Ramos (cell line): ENCODE data around the gene C1orf226.
"Not testable (repeated sequence)": the region's sequence is repeated elsewhere in the genome, so short reads cannot be mapped to it uniquely, and the experiment has no call there.

Experiments used
- in situ Hi-C: fragments of 300-500 bp; cut with MboI; formaldehyde crosslinking; loops from one replicate; pipeline ENCODE4 v1.14.3; 2022; ENCODE audit warnings: low sequenced_read_pairs; ENCODE audit not compliant: unreplicated experiment

C1orf226 gene

DNA sequence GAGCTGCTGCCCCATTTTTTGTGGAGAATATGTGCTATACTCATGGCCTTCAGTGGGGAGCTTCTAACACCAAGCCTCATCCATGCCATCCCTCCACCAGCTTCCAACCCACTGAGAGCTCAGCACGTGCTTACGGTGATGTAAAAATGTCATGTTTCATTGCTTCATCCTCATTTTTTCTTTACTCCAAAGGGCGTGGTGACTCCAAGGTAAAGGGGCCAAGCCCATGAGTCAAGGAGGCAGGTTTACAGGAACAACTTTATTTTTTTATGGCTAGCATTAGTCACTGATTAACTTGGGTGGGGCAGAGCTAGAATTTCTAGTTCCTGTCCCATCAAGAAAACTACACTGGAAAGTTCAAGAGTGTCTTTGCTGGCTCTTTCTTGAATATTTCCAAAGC is at the start of gene C1orf226:
C1orf226 (plus strand) TSS at position 346 of the 400 bp plus-strand sequence. CDS start 174 bp downstream, outside the sequence.
- in situ Hi-C loops: no loop called here

- in situ Hi-C loops: no loop called here
Observed at GRCh38 chr1:162333991-162334390, 47.5 kb upstream of the C1orf226 start.

DNA sequence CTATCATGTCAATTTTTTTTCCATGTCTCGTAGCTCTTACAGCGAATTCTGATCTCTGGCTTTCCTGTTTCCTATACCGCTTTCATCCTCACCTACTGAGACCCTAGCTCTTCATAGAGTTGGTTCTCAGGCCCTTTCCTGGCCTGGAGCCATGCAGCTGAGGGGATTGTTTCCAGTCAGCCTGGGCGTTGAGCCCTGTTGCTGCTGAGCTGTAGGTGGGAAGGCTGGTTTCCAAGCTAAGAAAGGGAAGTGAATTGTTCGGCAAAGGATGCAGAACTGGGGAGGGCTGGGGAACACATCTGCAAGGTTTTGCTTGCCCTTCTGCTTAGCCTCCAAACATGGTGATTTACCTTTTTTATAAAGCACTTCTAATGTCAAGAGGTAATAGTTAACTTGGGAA is 46.4 kb upstream of the C1orf226 start:
- in situ Hi-C loops: no loop called here

GRCh38 chr1:162336621-162337285 is 44.8 kb upstream of the C1orf226 start:
- in situ Hi-C loops: no loop called here

GRCh38 chr1:162342452-162342983 is 39.0 kb upstream of the C1orf226 start:
- in situ Hi-C loops: no loop called here

- in situ Hi-C loops: no loop called here
Observed at GRCh38 chr1:162343470-162343869, 38.1 kb upstream of the C1orf226 start.

DNA sequence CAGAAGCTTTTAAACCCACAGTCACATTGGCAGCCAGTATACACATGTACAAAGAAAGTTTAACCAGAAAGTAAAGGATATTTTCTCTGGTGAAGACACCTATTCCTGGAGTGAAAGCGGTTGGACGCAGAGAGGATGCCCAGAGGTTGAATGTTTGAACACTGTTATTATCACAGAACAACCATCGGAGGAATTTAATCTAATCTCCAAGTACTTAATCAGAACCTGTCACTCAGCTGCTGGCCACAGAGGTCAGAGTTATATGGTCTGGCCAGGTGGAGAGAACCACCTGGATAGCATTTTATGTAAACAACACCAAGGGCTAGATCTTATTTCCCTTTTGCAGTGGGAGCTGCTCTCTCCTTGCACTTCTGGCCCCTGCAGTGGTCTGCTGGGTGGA is 34.2 kb upstream of the C1orf226 start:
- in situ Hi-C loops: no loop called here

GRCh38 chr1:162349635-162350330 is 31.7 kb upstream of the C1orf226 start:
- in situ Hi-C loops: no loop called here

DNA sequence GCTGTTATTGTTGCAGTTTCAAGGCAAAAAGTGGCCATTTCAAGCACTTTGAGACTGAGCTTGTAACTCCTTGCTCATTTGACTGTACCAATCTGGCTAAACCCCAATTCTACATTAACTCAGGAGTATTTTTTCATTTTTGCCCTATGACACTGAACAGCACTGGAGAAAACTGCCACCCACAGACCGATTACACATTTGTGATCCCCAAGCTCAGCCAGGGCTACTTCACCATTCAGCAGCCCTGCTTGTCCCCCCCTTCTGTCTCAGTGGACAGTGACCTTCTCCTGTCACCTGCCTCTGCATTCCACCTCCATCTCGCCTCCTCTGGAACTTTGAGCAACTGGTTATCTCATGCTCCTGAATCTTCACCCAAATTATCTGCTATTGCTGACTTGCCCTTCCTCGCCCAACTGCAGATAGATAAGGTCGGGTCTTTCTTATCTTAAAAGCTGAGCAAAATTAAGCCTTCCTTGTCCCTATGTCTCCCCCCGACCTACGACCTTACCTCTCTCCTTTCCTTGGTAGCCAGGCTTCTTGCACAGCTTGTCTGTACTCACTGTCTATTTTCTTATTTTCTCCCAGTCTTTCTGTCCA is 30.2 kb upstream of the C1orf226 start:
- in situ Hi-C loops: no loop called here

DNA sequence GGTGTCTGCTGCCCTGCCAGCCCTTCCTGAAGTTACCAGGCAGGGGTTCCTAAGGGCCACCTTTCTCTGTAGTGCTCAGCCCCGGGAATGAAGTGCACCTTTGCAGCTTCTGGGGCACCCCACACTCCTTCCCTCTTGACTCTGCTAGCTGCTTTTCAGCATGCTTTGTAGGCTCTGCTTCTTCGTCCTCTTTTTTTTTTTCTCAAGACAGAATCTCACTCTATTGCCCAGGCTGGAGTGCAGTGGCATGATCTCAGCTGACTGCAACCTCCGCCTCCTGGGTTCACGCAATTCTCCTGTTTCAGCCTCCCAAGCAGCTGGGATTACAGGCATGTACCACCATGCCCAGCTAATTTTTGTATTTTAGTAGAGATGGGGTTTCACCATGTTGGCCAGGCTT is 29.7 kb upstream of the C1orf226 start:
- in situ Hi-C loops: not testable (repeated sequence)

DNA sequence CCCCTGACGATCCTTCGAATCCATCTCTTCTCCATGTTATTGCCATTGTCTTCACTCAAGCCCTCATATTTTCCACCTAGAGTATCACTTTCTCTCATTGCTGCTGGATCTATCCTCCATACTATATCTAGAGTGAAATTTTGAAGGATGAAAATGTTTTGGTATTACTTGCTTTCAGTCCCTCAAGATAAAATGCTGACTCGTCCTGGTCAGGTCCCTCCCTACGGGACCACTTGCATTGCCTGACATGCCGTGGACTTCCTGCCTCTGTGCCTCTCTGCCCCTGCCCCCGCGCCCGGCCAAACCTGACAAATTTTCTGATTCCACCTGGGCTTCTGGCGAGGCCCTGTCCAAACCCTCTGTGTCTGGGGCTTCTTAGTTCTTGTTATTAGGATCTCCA is 28.4 kb upstream of the C1orf226 start:
- in situ Hi-C loops: no loop called here

DNA sequence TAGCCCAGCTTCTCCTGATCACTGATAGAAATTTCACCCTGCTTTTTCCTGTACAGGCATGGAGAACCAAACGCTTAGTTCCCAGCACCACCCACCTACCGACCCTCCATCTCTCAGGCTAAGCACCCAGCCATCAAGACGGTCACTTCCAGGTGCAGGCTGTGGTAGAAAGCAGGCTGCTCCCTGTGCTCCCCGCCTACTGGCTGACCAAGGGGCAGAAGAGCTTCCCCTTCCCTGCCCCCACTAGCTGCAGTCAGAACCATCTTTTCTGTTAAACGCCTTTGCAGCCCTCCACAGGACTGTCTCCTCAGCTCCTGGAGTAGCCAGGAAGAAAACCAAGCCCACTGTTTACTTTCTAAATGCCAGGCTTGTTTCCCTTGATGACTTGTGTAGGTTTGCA is 27.8 kb upstream of the C1orf226 start:
- in situ Hi-C loops: no loop called here

- in situ Hi-C loops: no loop called here
Observed at GRCh38 chr1:162357681-162358266, 23.8 kb upstream of the C1orf226 start.

DNA sequence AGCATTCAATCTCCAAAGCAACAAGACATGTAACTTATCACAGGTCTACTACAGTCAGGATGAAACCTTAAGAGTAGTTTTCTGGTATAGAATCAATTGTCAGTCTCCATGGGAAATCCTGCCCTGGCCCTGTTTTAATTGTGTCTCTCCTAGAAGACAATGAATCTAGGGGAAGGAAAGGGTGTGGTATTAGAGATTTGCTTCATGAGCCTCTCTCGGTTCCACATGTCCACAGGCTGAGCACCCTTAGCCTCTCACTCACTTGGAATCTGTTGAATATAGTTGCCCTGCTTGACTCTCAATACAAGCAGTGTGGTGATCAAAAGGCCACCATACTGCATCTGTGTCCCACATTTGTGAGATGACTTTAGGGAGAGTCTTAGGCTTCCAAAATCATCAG is 22.6 kb upstream of the C1orf226 start:
- in situ Hi-C loops: no loop called here

DNA sequence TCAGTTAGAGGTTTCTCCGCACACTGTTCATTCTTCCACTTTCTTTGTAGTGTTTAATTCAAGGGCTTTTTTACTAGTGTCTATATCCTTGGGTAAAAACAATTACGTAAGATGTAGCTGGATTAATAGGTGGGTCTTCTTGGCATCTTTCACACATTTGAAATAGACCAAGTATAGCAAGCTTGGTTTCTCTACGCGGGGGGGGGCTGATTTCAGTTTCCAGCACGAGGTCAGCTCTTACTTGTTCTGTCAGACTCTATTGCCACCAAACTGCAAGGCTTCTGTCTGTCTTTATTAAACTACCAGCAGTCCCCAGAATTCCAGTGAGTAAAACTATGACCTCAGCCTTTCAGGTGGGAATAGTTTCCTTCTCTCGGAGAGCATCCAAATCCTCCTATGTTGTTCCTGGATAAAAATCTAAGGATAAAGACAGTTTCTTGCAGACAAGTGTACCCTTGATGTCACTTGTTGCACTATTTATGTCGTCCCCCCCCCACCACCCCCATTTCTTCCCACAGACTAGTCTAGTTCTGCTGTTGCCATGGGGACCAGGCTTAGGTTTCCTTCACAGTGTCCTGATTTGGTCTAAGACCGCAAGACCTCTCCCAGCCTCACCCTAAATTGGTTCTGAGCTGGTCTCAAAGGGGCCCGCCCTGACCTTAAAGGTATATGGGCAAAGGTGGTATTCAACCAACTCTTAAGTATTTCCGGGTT is 21.8 kb upstream of the C1orf226 start:
- in situ Hi-C loops: no loop called here

GRCh38 chr1:162360237-162360873 is 21.2 kb upstream of the C1orf226 start:
- in situ Hi-C loops: no loop called here

DNA sequence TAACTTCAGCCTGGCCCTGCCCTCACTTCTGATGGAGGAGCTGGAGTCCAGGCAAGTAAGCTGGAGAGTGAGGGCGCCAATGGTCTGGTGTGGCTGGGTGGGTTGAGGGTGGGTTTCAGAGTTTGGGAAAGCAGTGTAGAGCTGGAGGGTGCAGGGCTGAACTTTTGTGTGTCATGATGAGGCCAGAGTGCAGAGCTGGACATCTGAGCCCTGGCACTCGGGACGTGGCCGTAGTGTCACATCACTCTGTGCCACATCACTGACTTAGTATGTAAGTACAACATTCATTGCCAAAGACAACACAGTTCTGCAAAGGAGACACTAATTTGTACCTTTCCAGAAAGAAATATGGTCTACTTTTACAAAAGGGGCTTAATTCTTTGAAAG is 20.7 kb upstream of the C1orf226 start:
- in situ Hi-C loops: no loop called here

DNA sequence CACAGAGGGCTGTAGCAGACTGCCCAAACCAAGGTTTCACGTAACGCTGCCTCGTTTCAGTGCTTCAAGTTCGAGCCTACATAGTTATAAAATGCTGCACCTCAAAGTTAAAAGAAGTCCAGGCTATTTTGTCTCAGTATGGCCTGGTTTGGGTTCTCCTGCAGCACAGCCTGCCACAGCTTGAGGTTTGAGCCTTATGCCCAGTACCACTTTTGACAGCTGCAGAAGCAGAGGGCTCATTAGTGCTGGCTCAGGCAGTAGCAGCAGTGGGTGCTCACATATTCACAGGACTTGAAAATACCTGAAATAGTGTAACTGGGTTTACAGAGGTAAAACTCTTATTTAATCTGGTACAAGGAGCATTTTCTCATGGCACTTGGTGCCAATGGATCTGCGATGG is 20.2 kb upstream of the C1orf226 start:
- in situ Hi-C loops: no loop called here

- in situ Hi-C loops: no loop called here
Observed at GRCh38 chr1:162363823-162364222, 17.7 kb upstream of the C1orf226 start.

- in situ Hi-C loops: no loop called here
Observed at GRCh38 chr1:162364498-162364897, 17.0 kb upstream of the C1orf226 start.
